ENCODE measurements around the gene GNAS-AS1.

DNA sequence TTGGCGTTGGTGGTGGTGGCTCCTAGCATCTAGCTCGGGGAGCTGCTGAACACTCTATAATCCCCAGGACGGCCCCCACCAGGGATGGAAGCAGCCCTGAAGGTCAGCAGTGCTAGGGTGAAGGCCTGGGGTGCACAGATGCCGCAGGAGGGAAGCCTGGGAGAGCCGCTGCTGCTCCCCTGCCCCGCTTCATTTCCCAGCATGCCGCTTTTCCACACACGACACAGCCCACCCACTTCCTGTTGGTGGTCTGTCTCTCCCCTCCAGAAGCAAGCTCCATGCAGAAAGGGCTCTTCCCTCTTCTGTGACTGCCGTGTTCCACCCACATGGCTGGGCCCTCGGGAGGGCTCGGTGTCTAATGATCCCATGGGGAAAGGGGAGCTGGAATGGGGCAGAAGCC, 35.3 kb downstream of the GNAS-AS1 start:
- TF ChIP-seq, protein P1, sequence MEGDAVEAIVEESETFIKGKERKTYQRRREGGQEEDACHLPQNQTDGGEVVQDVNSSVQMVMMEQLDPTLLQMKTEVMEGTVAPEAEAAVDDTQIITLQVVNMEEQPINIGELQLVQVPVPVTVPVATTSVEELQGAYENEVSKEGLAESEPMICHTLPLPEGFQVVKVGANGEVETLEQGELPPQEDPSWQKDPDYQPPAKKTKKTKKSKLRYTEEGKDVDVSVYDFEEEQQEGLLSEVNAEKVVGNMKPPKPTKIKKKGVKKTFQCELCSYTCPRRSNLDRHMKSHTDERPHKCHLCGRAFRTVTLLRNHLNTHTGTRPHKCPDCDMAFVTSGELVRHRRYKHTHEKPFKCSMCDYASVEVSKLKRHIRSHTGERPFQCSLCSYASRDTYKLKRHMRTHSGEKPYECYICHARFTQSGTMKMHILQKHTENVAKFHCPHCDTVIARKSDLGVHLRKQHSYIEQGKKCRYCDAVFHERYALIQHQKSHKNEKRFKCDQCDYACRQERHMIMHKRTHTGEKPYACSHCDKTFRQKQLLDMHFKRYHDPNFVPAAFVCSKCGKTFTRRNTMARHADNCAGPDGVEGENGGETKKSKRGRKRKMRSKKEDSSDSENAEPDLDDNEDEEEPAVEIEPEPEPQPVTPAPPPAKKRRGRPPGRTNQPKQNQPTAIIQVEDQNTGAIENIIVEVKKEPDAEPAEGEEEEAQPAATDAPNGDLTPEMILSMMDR (IDR thresholded peaks at IDR 0.05; ENCODE audit: poor library complexity), result no peak
- TF ChIP-seq EZH2 (IDR thresholded peaks at IDR 0.05; ENCODE audit: borderline replicate concordance), result no peak
- TF ChIP-seq EZH2phosphoT487 (IDR thresholded peaks at IDR 0.05; ENCODE audit: low read depth, severe bottlenecking, unreplicated experiment), result no peak
